ENCODE data around the gene H19. TPM values are rescaled to one million over a fixed set of nuclear protein-coding genes. Genes with fewer than 3 reads are reported as not detected.
A peak's percentile ranks its signal among the peaks of the same experiment; 100 is the strongest.

The H19 gene
- total and polyA plus RNA-seq, 2 of the 8 experiments (the other 6 are each of a cell fraction or from before 2014, with no cell fraction given): 5.2 to 10.0 TPM

GRCh38 chr11:1992111-1992510 lies 5.5 kb downstream of the H19 start:
- H2BK15ac ChIP-seq (ENCODE audit: low read length): no peak overlapping the region
- H3K27me3 ChIP-seq (replicated peaks in 1 of 4; ENCODE audit: control insufficient read depth in 3 of 4, extremely low read depth in 1 of 4, insufficient read depth in 3 of 4, low read length in 3 of 4): no peaks in the 10 kb centered on the region
- DNase-seq (ENCODE audit: low read depth in 1 of 2, low spot score in 2 of 2) (peak in 1 of 2 experiments; percentile 39), FAIRE-seq (no peak)
- H3K4me3 ChIP-seq (ENCODE audit: extremely low read depth in 1 of 4, insufficient read depth in 2 of 4, low read depth in 3 of 4, low read length in 4 of 4): no peak overlapping the region
- H3K36me3 ChIP-seq (ENCODE audit: control insufficient read depth in 2 of 4, insufficient read depth in 4 of 4, low read length in 3 of 4): no peaks in the 10 kb centered on the region
- H3K79me1 ChIP-seq (ENCODE audit: low read depth, low read length): no peaks in the 10 kb centered on the region
- H3K9me3 ChIP-seq (ENCODE audit: insufficient read depth in 2 of 2, low read depth in 1 of 2, low read length in 1 of 2): no peaks in the 10 kb centered on the region
- H3K79me2 ChIP-seq (ENCODE audit: control insufficient read depth in 1 of 2, insufficient read depth in 2 of 2, low read length in 2 of 2): no peaks in the 10 kb centered on the region
- no peak overlapping the region for H3K23ac ChIP-seq (ENCODE audit: insufficient read length)
- H2BK5ac ChIP-seq (ENCODE audit: low read depth, low read length): no peak overlapping the region
- no peak overlapping the region for H2BK120ac ChIP-seq (replicated peaks; ENCODE audit: low read depth, low read length)
- no peak overlapping the region for H4K8ac ChIP-seq (ENCODE audit: extremely low read depth, insufficient read depth, low read length)
- H2BK12ac ChIP-seq (ENCODE audit: low read depth, low read length): peak overlapping the region; percentile 50; the same call in 1 of the 2 replicates
- no peaks in the 10 kb centered on the region for H4K20me1 ChIP-seq (replicated peaks in 1 of 2; ENCODE audit: control insufficient read depth in 1 of 2, insufficient read depth in 2 of 2, low read length in 2 of 2)
- H3K14ac ChIP-seq (ENCODE audit: insufficient read length): no peak overlapping the region
- H2BK20ac ChIP-seq (ENCODE audit: low read length): no peak overlapping the region
- no peak for TF ChIP-seq BACH1 (IDR thresholded peaks at IDR 0.05; ENCODE audit: low read length)
- no peak for TF ChIP-seq SP4 (IDR thresholded peaks at IDR 0.05; ENCODE audit: low read length)
- no peak for TF ChIP-seq ATF2 (IDR thresholded peaks at IDR 0.05; ENCODE audit: low read length)
- TF ChIP-seq CHD1 (IDR thresholded peaks at IDR 0.05; ENCODE audit: low read depth, low read length): no peak
- TF ChIP-seq CREB1 (IDR thresholded peaks at IDR 0.05): no peak
- no peak for TF ChIP-seq POLR2AphosphoS5 (IDR thresholded peaks at IDR 0.05; ENCODE audit: low read depth, low read length)
- no peak overlapping the region for H4K5ac ChIP-seq (ENCODE audit: insufficient read length, low read depth, low read length)
- H2AFZ ChIP-seq (ENCODE audit: low read length): no peak overlapping the region
- H3K4ac ChIP-seq (replicated peaks; ENCODE audit: insufficient read length, low read depth, low read length): no peak overlapping the region
- H3K9ac ChIP-seq (replicated peaks in 1 of 4; ENCODE audit: extremely low read depth in 1 of 4, low read depth in 3 of 4, low read length in 3 of 4): no peak overlapping the region
- no peak overlapping the region for H2AK5ac ChIP-seq (ENCODE audit: low read depth, low read length)
- no peak overlapping the region for H3K18ac ChIP-seq (ENCODE audit: extremely low read depth, low read length)
- CTCF ChIA-PET (ENCODE audit: partially characterized antibody): interaction anchor here (0.7 to 1.5 kb wide), 7 partner anchors 12 to 298 kb away, joined by 3 to 6 read pairs (median 3); no protein-coding TSS in a partner anchor
- H3K4me2 ChIP-seq (ENCODE audit: insufficient read depth in 1 of 2, low read depth in 2 of 2, low read length in 2 of 2): no peak overlapping the region
- H3K23me2 ChIP-seq (ENCODE audit: low read depth, low read length): no peaks in the 10 kb centered on the region
- POLR2A ChIA-PET (ENCODE audit: partially characterized antibody): no interaction called here
- 95% methylated on average over 12 of the region's 26 CpGs; no CpG with 5 or more reads in 1 of the 2 experiments for WGBS, 2 experiments (ENCODE audit: extremely low coverage in 1 of 2, insufficient coverage in 1 of 2, insufficient read length in 1 of 2, insufficient replicate concordance in 2 of 2, low coverage in 1 of 2, low lambda C conversion rate in 2 of 2, missing lambda C conversion rate in 1 of 2)
- no peak overlapping the region for H3K27ac ChIP-seq (ENCODE audit: low read depth, low read length)
- H3K4me1 ChIP-seq (replicated peaks in 1 of 4; ENCODE audit: control insufficient read depth in 3 of 4, insufficient read depth in 4 of 4, low read length in 3 of 4): no peaks in the 10 kb centered on the region
- H3K56ac ChIP-seq (replicated peaks; ENCODE audit: insufficient read length, low read depth, low read length): no peak overlapping the region
- no peak overlapping the region for H4K91ac ChIP-seq (replicated peaks; ENCODE audit: insufficient read length, low read length)
